ENCODE measurements around the gene VIPAS39. TPM values are rescaled to one million over a fixed set of nuclear protein-coding genes. Genes with fewer than 3 reads are reported as not detected.

VIPAS39 gene
- total RNA-seq, 6 experiments from 2014 or later, result 7.2 to 9.9 (median 8.6) TPM

DNA sequence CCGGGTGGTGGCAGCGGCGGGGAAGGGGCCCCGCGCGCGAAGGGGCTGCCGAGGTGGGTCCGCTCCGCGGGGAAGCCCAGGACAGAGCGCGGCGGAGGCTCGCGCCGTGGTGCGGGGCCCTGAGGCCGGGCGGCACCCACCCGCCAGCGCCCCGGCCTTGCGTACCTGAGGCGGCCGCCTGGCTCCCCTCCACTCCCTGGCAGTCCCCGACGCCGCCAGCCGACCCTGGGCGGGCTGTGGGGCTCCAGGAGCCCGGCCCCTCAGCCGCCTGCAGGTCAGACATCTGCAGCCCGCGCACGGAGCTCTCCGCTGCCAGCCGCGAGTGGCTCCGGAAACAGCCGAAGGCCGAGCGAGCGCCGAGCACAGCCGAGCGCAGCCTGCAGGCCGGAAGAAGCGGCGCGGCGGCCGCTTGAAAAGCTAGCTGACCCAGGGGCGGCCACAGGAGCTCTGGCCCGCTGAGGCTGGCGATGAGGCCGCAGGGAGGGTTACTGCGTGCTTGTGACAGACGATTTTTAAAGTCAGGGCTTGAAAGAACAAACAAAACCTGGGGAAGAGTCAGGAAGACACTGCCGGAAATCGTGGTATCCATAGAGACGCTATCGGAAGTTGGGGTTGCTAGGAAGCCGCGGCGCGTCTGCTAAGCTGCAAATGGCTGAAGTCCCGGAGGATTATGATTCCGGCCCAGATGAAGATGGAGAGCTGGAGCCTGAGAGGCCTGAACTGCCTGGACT, 80.5 kb downstream of the VIPAS39 start, which contains the start of the genes SAMD15 and TMED8:
Gene SAMD15, plus strand, starts transcription at position 609 of the 731 bp plus-strand sequence. Its CDS starts 40 bp downstream, at position 649.
Gene TMED8, minus strand, starts transcription at position 324 of the 731 bp plus-strand sequence. Its CDS starts 41 bp downstream, at position 283.
- peak within 1 kb of the TSS; percentile 49 to 77 (median 71) for H3K27ac ChIP-seq
- peak within 1 kb of the TSS; percentile 71 to 94 (median 93) for H3K4me3 ChIP-seq
- peak; percentile 89 to 91 (median 89) for DNase-seq
- H3K27me3 ChIP-seq, result no peaks in the 10 kb centered on the region
- H3K9me3 ChIP-seq, result no peaks in the 10 kb centered on the region
- WGBS (ENCODE audit: insufficient coverage, low coverage, low lambda C conversion rate, missing lambda C conversion rate), result 0% methylated on average over 13 of the region's 69 CpGs
- peak; percentile 98 for ATAC-seq
- peak; percentile 35 for TF ChIP-seq POLR2A (IDR thresholded peaks at IDR 0.05)
- TF ChIP-seq, protein P1, sequence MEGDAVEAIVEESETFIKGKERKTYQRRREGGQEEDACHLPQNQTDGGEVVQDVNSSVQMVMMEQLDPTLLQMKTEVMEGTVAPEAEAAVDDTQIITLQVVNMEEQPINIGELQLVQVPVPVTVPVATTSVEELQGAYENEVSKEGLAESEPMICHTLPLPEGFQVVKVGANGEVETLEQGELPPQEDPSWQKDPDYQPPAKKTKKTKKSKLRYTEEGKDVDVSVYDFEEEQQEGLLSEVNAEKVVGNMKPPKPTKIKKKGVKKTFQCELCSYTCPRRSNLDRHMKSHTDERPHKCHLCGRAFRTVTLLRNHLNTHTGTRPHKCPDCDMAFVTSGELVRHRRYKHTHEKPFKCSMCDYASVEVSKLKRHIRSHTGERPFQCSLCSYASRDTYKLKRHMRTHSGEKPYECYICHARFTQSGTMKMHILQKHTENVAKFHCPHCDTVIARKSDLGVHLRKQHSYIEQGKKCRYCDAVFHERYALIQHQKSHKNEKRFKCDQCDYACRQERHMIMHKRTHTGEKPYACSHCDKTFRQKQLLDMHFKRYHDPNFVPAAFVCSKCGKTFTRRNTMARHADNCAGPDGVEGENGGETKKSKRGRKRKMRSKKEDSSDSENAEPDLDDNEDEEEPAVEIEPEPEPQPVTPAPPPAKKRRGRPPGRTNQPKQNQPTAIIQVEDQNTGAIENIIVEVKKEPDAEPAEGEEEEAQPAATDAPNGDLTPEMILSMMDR (IDR thresholded peaks at IDR 0.05), result peak; percentile 19 to 41 (median 25)
- H3K4me1 ChIP-seq, result peaks cover 0 to 17% (median 3%) of the 10 kb centered on the region in 4 donors
- intact Hi-C loops (cut with DNase I), result no loop called here
- no peaks in the 10 kb centered on the region for H3K36me3 ChIP-seq

Small RNAs within 50 kb of the gene (small RNA-seq; reads per million reads assigned to genes)
- 0 to 0.13 reads per million in 2 experiments for gene RF00404

Other genes starting within 250 kb of the VIPAS39 start
- gene NGB, start 186.4 kb downstream of the VIPAS39 start, total RNA-seq, result not detected
- 10 to 100 TPM in 5 of 6 experiments, 1 to 10 TPM in 1; 5.5 to 15.9 (median 12.9) TPM for gene POMT2, start 136.7 kb downstream of the VIPAS39 start, total RNA-seq
- 100 to 1,000 TPM in 1 of 6 experiments, 10 to 100 TPM in 5; 31.1 to 123 (median 50.0) TPM for gene GSTZ1, start 136.6 kb downstream of the VIPAS39 start, total RNA-seq
- 1 to 10 TPM; 2.5 to 4.4 (median 3.1) TPM for gene TMED8, start 80.5 kb downstream of the VIPAS39 start, total RNA-seq
- gene SAMD15, start 80.2 kb downstream of the VIPAS39 start, total RNA-seq, result under 1 TPM in 4 of 6 experiments, not detected in 2; 0.12 to 0.42 (median 0.31) TPM
- gene NOXRED1, start 34.1 kb downstream of the VIPAS39 start, total RNA-seq, result under 1 TPM in 4 of 6 experiments, not detected in 2; 0.20 to 0.47 (median 0.37) TPM
- 100 to 1,000 TPM in 1 of 6 experiments, 10 to 100 TPM in 5; 40.6 to 114 (median 77.6) TPM for gene AHSA1, start 492 bp upstream of the VIPAS39 start, total RNA-seq
- under 1 TPM in 1 of 6 experiments, not detected in 5; 0.37 TPM for gene ISM2, start 41.2 kb upstream of the VIPAS39 start, total RNA-seq
- 10 to 100 TPM in 3 of 6 experiments, 1 to 10 TPM in 3; 5.9 to 16.4 (median 10.7) TPM for gene SPTLC2, start 159.0 kb upstream of the VIPAS39 start, total RNA-seq